HG03175 (cell line): ENCODE measurements around the gene ETS2.

Experiments used
- ATAC-seq: cut with Tn5 transposase; IDR thresholded peaks from one replicate; pipeline ENCODE4 v1.9.1; 2021; ENCODE audit warnings: mild to moderate bottlenecking, moderate library complexity; ENCODE audit not compliant: unreplicated experiment

ETS2 gene

DNA sequence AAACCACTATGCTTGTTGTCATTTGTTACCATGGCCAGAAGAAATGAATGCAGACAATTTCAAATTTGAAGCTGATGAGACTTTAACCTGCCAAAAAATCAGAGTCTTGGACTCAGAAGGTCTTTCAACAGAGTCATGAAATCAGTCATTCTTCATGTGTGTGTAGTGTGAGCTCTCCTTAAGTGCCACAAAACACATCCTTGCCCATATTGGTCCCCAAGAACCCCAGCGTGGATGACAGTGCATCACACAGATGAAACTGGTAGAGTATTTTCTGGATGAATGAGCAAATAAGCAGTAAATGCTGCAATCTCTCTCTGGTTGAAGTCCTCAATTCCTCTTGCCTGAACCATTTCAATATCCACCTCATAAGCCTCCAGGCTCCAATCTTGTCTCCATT, 28.7 kb upstream of the ETS2 start:
- ATAC-seq = no peak

DNA sequence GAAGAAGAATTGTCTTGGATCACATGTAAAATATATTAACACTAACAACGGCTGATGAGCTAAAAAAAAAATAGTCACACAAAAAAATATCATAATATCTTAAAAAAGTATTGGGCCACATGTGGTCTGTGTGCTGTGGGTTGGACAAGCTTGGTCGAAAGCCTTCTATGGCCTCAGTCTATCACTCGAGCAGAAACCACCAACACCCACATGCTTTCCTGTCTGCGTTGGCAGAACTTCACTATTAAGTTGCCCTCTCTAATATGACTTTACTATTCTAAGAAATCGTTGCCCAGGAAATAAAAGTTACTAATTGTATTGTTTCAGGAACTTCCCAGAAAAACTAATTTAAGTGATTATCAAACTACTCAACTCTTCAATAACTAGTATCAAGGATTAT, 28.2 kb upstream of the ETS2 start:
- no peak for ATAC-seq

DNA sequence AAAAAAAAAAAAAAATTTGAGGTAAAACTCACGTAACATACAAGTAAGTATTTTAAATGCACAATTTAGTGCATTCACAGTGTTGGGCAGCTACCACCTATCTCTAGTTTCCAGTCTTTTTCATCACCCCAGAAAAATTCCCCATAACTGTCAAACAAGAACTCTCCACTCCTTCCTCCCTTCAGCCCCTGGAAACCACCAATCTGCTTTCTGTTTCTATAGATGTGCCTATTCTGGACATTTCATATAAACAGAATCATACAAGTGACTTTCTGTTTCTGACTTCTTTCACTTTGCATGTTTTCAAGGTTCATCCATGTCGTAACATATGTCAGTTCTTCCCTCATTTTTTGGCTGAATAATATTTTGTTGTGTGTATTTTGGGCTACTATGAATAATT, 24.9 kb upstream of the ETS2 start:
- no peak for ATAC-seq

DNA sequence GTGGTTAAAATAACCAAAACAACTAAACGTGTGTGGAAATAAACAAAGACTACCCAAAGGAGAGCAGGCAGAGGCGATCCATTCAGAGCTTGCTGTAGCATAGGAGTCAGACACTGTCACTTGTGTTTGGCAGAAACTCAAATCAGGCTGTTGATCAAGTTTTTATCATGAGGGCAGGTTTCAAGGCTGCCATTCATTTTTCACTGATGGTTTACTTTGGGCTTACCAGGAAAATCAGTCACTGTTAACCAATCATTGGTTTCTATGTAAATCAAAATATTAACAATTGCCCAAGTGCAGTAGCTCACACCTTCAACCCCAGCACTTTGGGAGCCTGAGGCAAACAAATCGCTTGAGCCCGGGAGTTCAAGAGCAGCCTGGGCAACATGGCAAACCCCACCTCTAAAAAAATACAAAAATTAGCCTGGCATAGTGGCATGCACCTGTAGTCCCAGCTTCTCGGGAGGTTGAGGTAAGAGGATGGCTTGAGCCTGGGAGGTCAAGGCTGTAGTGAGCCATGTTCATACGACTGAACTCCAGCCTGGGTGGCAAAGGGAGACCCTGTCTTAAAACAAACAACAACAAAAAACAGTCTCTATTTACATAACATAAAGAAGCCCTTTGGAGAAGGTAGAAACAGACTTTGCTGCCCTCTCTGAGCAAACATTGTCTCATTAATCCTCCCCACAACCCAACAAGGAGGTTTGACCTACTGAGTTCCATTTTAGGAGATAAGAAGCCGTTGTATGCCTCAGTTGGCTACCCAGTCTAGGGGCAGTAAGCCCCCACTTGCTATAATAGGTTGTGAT, 21.1 kb upstream of the ETS2 start:
- no peak for ATAC-seq

DNA sequence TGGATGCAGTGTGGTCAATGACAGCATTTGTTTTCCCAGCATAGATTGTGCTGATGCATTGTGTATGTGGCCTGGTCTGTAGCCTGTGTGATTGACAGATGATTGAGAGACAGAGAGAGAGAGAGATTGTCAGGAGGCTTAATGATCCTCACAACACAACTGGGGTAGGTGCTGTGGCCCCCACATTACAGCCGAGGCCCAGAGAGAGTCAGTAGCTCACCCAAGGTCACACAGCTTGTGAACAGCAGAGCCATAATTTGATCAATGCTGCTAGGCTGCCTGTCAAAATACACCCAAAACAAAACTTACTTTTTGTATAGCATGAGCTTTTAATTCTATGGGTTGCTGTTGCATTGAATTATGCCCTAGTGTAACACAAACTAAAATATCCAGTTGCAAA, 20.2 kb upstream of the ETS2 start:
- ATAC-seq = no peak

DNA sequence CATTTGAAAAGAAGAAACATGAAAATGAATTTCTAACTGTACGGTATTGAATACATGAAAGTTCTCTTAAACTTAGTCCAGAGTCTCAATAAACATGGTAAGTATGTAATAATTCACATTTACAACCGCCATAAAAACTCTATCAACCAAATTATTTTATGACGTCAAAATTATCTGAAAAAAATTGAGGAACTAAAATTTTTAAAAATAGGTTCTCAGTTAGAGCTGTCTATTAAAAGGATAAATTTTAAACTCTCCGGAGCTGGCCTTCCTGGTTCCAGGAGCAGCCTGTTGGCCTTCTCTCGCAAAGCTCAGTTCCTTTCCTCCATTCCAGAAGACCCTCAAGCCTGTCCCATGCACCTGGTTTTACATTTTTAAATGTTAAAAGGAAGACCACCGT, 18.7 kb upstream of the ETS2 start:
- ATAC-seq = no peak

DNA sequence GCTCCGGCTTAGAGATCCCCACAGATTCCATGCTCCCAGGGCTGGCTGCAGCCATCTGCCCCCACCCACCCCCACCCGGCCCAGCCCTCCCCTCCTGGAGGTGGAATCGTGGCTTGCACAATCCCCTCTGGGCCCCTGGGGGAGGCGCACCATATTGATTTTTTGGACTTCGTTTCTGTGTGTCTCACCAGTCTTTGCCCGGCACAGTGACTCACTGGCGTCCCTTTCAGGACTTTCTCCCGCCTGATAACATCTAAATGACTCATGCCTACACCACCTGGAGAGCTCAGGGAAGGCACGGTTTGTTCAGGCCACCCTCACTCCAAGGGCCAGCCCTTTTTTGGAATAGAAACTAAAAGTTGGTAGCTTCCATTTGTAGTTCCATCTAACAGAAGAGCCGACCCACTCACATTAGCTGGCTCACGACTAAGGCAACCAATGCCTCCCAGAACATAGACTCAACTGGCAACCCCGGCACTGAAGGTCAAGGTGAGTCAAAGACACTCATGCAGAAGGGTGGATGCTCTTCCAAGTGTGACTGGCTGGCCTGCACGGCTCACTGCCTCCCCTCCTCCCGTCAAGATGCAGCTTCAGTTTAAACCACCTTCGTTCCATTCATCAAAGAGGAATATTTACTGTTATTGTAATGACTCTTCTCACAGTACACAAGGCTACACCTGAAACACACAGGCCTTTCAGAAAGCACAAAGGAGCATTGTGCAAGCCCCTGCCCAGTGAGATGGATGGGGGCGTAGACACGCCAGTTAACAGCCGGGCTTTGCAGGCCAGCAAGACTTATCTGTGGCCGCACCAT, 18.1 kb upstream of the ETS2 start:
- no peak for ATAC-seq

DNA sequence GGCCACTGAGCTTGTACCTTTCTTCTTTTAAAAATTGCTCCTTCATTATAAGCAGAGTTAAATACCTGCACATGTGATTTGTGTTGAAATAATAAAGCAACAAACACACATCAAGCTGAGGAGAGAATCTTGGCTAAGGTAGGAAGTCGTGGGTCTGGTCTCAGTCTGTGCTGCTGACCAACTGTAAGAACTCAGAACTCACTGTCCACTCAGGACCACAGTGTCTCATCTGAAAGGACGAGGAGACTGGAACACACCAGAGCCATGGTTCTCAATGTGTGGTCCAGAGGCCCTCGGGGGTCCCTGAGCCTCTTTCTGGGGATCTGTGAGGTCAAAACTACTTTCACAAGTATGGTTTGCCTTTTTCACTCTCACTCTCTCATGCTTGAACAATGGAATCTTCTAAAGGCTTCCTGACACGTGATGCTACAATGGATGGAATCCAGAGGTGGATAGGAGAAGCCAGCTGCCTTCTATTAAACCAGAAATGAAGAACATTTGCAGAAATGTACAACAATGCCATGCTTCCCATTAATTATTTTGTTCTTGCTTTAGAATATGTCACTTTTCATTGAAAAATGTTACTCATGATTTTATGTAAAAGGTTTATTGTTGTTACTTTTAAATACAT, 17.3 kb upstream of the ETS2 start:
- no peak for ATAC-seq

DNA sequence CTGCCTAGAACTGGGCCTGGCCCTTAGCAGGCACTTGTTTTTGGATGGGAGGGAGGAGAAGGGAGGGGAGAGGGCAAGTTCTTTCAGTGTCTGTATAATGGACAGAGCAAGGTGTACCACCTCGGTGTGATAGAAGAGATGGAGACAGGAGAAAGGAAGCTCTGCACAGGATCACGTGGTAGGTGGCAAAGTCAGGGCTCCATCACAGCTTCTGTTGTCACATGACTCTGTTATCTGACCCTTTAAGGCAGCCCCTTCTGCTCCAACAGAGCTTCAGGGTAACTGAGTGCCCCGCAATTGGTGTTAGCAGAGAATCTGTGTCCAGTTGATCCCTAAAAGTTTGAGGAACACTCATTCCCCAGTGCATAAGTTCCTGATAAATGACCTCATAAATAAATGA, 16.5 kb upstream of the ETS2 start:
- no peak for ATAC-seq

DNA sequence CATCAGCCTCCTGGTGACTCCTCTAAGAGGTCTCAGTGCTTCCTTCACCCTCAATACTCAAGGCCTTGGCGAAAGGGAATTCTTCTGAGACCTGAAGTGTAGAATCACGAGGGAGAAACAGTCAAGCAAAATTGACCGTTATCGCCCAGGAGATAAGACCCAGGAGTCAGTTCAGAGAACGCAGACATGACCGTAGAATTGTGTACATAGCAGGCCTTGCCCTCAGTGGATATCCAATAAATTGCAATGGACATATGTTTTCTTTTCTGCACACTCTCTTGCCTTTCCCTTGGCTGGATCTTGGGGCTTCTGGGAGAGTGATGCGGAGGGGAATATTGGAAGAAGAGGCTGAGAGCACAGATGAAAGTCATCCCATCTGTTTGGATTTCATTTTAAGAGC, 15.7 kb upstream of the ETS2 start:
- no peak for ATAC-seq

DNA sequence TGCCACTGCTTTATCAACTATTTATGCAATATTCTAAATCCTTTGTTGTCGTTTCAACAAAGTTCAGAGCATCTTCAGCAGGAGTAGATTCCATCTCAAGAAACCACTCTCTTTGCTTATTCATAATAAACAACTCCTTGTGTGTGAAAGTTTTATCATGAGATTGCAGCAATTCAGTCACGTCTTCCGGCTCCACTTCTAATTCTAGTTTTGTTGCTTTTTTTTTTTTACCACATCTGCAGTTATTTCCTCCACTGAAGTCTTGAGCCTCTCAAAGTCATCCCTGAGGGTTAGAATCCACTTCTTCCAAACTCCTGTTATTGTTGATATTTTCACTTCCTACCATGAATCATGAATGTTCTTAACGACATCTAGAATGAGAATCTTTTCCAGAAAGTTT, 14.8 kb upstream of the ETS2 start:
- no peak for ATAC-seq

DNA sequence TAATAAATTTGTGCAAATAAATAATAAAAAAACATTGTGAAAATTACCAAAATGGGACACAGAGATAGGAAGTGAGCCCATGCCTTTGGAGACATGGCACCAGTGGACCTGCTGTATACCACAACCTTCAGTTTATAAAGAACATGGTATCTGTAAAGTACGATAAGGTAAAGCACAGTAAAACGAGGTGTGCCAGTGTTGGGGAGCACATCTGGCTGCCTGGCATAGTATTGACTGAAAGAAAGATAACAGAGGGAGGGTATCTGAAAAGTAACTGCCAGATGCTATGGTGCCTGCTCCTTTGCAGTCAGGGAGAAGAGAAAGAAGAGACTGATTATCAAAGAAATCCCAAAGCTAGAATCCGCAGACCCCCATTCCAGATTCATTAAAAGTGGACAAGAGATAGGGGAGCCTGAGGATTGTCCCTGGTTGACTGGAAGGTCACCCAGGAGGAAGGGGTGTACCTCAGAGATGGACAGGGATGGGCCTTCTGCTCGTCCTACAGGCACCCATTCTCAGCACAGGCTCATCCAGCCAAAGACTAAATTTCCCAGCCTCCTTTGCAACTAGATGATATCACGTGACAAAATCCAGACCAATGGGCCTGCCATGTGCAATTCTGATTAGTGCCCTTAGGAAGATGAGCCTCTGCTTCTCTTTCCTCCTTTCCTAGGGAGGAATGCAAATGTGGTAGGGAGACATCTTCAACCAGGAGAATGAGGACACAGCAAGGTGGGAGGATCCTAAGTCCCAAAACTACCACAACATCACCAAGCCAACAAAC, 12.9 kb upstream of the ETS2 start:
- no peak for ATAC-seq

DNA sequence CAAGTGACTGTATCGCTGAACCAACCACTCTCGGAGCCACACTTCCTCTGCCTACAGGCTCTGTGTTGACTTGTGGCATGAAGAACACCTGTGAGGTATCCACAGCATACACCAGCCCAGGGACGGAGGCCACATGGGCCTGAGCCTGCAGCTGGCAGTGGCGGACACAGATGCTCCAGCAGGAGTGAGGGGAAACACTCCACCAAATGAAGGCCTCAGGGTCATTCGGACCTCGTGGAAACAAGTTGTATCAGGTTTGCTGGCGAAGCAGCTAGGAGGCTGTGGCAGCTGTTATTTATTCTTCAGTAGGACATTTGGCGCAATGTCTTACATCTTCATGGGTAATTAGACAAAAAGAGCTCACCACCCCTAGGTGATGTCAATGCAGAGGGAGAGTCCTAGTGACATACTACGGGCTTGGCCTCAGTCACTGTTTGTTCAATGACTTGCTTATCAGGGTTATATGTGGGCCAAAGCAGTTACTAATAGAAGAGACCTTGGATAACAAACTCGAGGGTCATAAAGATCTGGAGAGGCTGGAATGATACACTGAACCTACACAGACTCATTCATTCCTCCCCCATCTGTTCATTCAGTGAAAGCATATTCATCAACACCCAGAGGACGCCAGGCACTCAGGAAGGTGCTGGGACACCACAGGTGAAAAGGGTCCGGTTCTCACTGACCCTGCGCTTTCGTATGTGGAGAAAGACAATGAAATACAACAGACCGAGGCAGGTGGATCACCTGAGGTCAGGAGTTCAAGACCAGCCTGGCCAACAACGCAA, 11.6 kb upstream of the ETS2 start:
- no peak for ATAC-seq

DNA sequence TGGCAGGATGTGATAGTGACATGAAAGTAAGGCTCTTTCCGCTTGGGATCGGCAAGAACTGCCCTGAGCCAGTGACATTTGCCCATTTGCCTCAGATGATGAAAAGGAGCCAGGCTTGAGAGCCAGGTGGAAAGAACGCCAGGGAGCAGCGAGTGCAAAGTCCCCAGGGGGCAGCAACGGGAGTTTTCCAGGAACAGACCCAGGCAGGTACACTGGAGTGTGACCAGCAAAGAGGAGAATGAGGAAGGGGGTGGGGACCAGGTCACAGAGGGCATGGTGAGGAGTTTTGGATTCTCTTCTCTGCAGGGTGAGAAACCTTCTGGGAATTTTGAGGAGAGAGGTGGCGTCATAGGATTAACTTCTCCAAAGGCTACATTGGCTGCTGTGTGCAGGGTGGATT, 10.8 kb upstream of the ETS2 start:
- ATAC-seq = no peak

DNA sequence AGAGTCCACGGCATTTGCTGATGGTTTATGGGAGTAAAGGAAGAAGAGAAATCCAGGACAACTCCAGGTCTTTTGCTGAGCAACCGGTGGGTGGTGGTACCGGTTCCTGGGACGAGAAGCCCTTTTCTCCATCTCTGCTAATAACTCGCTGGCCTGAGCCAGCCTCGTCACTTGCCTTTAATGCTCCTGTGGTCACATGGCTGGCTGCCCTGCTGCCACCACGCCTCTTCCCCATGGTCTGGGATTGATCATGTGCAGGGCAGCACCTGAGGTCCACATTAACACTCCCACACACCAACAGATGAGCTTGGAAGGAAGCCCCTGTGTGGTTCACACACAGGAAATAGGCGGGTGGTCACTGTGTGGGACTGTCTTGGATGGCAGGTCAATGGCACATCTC, 10.3 kb upstream of the ETS2 start:
- ATAC-seq = no peak

DNA sequence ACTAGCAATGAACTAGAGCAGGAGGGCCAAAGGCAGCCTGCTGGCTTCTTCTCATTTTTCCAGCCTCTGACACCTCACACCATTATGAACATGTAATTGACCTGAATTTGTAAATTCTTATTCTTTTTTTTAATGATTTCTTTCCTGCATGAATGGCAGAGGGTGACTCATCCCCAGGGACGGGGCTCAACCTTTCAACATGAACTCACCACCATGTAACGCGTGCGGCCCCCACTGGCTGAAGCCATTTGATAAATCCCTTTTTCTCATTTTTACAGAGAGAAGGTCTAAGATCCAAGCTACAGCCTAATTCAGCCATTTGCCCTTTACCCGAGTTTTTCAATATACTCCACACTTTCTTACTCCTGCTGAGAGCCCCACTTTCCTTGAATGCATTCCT, 9.3 kb upstream of the ETS2 start:
- ATAC-seq = no peak

DNA sequence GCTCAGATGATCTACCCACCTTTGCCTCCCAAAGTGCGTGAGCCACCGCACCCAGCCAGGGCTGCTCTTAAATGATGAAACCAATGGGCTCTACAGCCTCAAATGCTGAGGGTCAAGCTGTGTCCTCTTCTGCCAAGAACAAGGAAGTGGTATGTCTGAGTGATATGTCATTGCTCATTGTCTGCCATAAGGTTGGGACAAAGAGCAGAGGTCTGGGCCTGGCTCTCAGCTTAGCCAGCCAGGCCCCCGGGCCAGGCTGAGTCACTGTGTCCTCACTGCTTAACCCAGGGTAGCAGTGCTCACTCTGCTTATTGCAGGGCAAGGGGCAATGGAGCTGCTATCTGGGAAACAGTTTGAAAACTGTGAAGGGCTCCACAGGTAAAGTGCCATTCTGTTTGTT, 8.3 kb upstream of the ETS2 start:
- no peak for ATAC-seq

DNA sequence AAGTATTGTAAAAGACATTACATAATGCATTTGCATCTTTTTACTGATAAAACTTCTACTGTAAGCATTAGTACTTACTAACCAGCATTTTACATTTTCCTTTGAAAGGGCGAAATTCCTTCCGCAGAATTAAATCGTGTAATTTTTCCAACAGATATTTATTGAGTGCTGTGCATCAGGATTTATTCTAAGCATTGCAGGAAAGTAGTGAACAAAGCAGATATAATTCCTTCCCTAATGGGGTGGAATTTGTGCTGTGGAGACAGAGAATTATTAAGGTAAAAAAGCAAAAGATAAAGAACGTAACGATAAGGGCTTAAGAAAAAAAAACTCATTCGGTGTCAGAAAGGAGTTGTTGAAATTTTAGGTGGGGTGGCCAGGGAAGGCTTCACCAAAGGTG, 7.6 kb upstream of the ETS2 start:
- ATAC-seq = no peak

DNA sequence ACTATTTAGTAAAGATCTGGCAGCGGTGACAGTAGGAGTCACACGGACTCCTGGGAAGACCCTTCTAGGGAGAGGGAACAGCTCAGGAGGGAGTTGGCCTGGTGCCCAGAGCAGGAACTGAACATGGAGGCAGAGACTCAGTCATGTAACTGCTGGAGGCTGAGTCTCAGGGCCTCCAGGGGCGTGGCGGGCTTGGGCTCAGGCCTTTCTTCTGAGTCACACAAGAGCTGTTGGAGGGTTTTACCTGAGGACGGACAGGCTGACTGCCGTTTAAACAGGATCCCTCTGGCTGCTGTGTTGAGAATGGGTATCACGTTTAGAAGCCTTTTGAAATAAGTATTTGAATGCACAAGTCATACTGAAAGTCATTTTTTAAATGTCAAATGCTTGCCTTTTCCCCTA, 7.2 kb upstream of the ETS2 start:
- no peak for ATAC-seq

DNA sequence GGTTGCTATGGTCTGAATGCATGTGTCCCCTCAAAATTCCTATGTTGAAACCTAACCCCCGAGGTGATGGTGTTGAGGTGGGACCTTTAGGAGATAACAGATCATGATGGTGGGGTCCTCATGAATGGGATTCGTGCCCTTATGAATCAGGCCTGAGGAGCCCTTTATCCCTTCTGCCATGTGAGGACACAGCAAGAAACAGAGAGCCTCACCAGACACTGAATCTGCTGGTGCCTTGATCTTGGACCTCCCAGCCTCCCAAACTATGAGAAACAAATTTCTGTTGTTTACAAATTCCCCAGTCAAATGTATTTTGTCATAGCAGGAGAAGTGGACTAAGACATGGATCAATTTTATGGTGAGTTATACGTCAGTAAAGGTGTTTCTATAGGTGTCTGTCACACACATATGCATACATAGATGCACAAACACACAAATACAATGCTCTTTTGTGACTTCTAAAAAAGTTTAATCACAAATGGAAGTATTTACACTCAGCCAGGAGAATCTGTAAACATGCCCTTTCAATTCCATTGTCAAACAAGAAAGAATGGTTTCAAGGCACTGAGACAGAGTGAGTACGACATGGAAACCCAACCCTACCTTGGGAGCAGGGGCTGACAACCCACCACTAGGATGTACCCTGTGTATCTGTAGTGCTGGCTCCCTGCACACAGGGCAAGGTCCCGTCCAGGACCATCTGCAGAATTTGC, 5.5 kb upstream of the ETS2 start:
- no peak for ATAC-seq
